Measurements from ENCODE around the gene LRP2.

LRP2 gene

DNA sequence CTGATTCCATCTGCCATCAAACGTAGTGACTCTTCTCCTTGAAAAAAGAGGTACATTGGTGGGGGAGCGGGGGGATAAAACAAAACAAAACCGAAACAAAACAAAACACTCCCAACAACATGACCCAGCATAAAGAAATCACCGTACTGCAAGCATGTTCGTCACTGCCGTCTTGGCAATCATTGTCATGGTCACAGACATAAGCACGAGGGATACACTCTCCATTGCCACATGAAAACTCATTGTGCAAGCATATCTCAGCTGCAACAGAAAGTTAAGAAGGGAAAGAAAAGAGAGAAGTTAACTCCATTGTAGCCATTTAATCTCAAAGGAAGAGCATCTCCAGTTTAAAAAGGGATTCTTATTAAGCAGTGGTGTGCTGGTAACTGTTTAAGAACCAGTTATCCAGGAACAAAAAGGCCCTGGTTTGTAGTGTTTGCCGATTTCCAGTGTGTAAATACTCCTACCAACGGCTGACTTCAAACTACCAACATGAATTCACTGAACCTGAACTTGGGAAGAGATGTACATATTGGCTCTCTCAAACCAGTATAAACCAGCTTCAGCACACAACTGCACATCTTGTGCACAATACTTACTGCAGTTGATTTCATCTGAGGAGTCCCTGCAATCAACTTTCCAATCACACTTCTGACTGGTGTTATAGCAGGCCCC lies 68.2 kb downstream of the LRP2 start:
- Histone ChIP-seq H3K9me3 (ENCODE audit: control insufficient read depth, insufficient read depth, low read depth, low read length) (no peaks in the 10 kb centered on the region), H3K4me1 (ENCODE audit: control insufficient read depth, insufficient read depth, low read length) (no peaks in the 10 kb centered on the region), H3K27ac (ENCODE audit: extremely low read depth, low read depth, low read length) (no peak overlapping the region), H3K4me3 (ENCODE audit: low read depth, low read length) (no peak overlapping the region), H3K36me3 (ENCODE audit: control insufficient read depth in 2 of 2, insufficient read depth in 1 of 2, low read length in 2 of 2) (peaks cover 0 to 6% of the 10 kb centered on the region in 2 experiments; a peak in 1 of 3 replicates)
- no peak for TF ChIP-seq KLF16 (tag by site-specific recombination; IDR thresholded peaks at IDR 0.05)
- ChIA-PET POLR2A (no interaction called here), CTCF (no interaction called here)

DNA sequence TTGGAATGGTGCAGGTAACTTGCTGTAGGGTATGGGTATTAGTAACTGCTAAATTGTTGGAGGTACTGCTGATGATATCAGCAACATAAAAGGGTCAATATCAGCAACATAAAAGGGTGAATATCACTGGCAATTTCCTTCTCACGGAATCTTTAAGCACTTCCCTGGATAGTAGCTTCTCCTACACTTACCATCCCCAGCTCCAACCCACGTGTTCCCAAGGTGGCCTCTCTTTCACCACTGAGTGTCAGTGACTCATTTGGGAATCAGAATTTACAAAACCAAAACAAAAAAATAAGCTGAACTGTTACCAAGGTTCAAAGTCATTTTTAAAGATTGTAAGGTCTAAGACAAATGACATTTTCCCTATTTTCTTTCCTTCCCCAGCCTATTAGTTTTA lies 70.8 kb downstream of the LRP2 start:
- POLR2A ChIA-PET, result no interaction called here
- no peak overlapping the region for H3K27ac ChIP-seq (ENCODE audit: extremely low read depth, low read depth, low read length)
- TF ChIP-seq, protein P1, sequence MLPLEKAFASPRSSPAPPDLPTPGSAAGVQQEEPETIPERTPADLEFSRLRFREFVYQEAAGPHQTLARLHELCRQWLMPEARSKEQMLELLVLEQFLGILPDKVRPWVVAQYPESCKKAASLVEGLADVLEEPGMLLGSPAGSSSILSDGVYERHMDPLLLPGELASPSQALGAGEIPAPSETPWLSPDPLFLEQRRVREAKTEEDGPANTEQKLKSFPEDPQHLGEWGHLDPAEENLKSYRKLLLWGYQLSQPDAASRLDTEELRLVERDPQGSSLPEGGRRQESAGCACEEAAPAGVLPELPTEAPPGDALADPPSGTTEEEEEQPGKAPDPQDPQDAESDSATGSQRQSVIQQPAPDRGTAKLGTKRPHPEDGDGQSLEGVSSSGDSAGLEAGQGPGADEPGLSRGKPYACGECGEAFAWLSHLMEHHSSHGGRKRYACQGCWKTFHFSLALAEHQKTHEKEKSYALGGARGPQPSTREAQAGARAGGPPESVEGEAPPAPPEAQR (tag by site-specific recombination; IDR thresholded peaks at IDR 0.05), result no peak
- TF ChIP-seq ZNF501 (tag by site-specific recombination; IDR thresholded peaks at IDR 0.05), result no peak
- TF ChIP-seq ZBTB8A (tag by site-specific recombination; IDR thresholded peaks at IDR 0.05), result no peak
- no peak for TF ChIP-seq YY1 (tag by site-specific recombination; IDR thresholded peaks at IDR 0.05)
- TF ChIP-seq, protein P2, sequence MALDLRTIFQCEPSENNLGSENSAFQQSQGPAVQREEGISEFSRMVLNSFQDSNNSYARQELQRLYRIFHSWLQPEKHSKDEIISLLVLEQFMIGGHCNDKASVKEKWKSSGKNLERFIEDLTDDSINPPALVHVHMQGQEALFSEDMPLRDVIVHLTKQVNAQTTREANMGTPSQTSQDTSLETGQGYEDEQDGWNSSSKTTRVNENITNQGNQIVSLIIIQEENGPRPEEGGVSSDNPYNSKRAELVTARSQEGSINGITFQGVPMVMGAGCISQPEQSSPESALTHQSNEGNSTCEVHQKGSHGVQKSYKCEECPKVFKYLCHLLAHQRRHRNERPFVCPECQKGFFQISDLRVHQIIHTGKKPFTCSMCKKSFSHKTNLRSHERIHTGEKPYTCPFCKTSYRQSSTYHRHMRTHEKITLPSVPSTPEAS (tag by site-specific recombination; IDR thresholded peaks at IDR 0.05), result no peak
- no peak for TF ChIP-seq ZNF530 (tag by site-specific recombination; IDR thresholded peaks at IDR 0.05; ENCODE audit: low read depth)
- TF ChIP-seq ZNF768 (tag by site-specific recombination; IDR thresholded peaks at IDR 0.05), result no peak
- TF ChIP-seq ZNF624 (tag by site-specific recombination; IDR thresholded peaks at IDR 0.05), result no peak
- no peak for TF ChIP-seq ZNF202 (tag by site-specific recombination; IDR thresholded peaks at IDR 0.05; ENCODE audit: borderline replicate concordance)
- no peak for TF ChIP-seq ZNF791 (tag by site-specific recombination; IDR thresholded peaks at IDR 0.05)
- TF ChIP-seq, protein P3, sequence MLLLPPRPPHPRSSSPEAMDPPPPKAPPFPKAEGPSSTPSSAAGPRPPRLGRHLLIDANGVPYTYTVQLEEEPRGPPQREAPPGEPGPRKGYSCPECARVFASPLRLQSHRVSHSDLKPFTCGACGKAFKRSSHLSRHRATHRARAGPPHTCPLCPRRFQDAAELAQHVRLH (tag by site-specific recombination; IDR thresholded peaks at IDR 0.05), result no peak
- TF ChIP-seq, protein P4, sequence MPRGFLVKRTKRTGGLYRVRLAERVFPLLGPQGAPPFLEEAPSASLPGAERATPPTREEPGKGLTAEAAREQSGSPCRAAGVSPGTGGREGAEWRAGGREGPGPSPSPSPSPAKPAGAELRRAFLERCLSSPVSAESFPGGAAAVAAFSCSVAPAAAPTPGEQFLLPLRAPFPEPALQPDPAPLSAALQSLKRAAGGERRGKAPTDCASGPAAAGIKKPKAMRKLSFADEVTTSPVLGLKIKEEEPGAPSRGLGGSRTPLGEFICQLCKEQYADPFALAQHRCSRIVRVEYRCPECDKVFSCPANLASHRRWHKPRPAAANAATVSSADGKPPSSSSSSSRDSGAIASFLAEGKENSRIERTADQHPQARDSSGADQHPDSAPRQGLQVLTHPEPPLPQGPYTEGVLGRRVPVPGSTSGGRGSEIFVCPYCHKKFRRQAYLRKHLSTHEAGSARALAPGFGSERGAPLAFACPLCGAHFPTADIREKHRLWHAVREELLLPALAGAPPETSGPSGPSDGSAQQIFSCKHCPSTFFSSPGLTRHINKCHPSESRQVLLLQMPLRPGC (tag by site-specific recombination; IDR thresholded peaks at IDR 0.05), result no peak
- TF ChIP-seq ZNF37A (tag by site-specific recombination; IDR thresholded peaks at IDR 0.05), result no peak
- no peak for TF ChIP-seq ZBTB21 (tag by site-specific recombination; IDR thresholded peaks at IDR 0.05)
- TF ChIP-seq RBAK (tag by site-specific recombination; IDR thresholded peaks at IDR 0.05), result no peak
- TF ChIP-seq, protein P5, sequence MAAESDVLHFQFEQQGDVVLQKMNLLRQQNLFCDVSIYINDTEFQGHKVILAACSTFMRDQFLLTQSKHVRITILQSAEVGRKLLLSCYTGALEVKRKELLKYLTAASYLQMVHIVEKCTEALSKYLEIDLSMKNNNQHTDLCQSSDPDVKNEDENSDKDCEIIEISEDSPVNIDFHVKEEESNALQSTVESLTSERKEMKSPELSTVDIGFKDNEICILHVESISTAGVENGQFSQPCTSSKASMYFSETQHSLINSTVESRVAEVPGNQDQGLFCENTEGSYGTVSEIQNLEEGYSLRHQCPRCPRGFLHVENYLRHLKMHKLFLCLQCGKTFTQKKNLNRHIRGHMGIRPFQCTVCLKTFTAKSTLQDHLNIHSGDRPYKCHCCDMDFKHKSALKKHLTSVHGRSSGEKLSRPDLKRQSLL (tag by site-specific recombination; IDR thresholded peaks at IDR 0.05), result no peak
- no peak for TF ChIP-seq ZXDB (tag by site-specific recombination; IDR thresholded peaks at IDR 0.05)
- peaks cover 0 to 16% of the 10 kb centered on the region in 2 experiments; a peak in 1 of 3 replicates for H3K36me3 ChIP-seq (ENCODE audit: control insufficient read depth in 2 of 2, insufficient read depth in 1 of 2, low read length in 2 of 2)
- H3K9me3 ChIP-seq (ENCODE audit: control insufficient read depth, insufficient read depth, low read depth, low read length), result no peaks in the 10 kb centered on the region
- CTCF ChIA-PET, result interaction anchor here (0.6 to 0.7 kb wide), 3 partner anchors 9 to 20 kb away, joined by 3 to 4 read pairs (median 3); no protein-coding TSS in a partner anchor
- no peaks in the 10 kb centered on the region for H3K4me1 ChIP-seq (ENCODE audit: control insufficient read depth, insufficient read depth, low read length)
- H3K4me3 ChIP-seq (ENCODE audit: low read depth, low read length), result no peak overlapping the region

All from HEK293 (cell line).